Occipital lobe (tissue), 2 donors: Measurements from ENCODE around the gene CELF4. TPM values are rescaled to one million over a fixed set of nuclear protein-coding genes. Genes with fewer than 3 reads are reported as not detected.

ENCODE experiments used
- DNase-seq: peaks from one replicate; lab custom pipeline; 2025; lab: John Stamatoyannopoulos, UW
- total RNA-seq: library from RNA; depleted of rRNA; stranded (reverse); fragments of >200 nt; gene quantifications from one replicate; pipeline ENCODE4 v1.2.3, GENCODE V29; 2014

Gene CELF4
- total RNA-seq, 1 donor from 2014 or later: 60.7 TPM

DNA sequence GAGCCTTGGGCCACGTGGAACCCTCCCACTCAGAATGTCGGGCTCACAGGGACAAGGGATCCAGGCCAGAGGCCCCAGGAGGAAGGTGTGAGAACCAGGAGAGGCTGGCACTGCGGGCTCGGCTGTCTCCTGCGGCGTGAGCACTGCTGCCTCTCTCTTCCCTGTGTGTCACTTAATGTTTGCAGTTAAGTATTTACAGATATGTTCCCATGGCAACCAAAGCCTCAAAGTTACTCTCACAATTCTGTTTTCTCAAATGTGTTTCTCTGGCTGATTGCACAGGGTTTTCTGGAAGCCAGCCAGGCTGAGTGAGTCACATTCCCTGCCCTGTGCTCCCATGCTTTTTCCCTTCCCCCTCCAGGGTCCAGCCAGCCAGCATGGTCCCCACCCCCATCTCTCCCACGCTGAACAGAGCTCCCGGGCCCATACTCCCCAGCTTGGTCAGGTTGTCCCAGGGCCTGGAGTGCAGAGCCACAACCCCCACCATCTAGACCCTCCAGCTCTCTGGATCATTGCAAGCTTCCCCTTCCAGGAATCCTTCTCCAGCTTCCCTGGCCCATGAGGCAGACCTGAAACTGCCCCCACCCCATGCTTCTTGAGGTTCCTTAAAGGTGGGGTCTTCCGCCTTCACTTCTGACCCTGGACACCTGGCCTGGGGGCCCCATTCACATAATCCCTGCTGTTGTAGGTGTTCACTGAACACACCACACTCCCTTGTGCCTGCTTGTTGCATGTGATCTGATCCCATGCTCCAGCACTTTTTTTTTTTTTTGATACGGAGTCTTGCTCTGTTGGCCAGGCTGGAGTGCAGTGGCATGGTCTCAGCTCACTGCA lies 265.9 kb downstream of the CELF4 start:
- peak; percentile 78 for DNase-seq

DNA sequence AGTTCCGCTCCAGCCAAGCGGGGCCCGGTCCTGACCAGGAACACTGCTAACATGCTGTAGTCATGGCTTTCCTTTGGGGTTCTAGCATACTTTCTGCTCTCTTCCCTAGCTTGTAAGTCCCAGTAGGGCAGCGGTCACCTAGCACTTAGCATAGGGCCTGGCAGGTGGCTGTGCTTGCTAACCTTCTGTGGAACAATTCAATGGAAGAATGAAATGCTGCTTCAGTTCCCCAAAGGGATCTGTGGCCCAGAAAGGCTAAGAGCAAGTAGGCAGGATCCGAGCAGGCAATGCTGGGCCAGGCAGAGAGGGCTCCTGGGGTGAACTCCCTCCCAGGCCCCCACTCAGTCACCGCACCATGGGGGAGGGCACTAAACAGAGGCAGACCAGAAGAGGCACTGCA lies 266.8 kb downstream of the CELF4 start:
- DNase-seq: no peak

DNA sequence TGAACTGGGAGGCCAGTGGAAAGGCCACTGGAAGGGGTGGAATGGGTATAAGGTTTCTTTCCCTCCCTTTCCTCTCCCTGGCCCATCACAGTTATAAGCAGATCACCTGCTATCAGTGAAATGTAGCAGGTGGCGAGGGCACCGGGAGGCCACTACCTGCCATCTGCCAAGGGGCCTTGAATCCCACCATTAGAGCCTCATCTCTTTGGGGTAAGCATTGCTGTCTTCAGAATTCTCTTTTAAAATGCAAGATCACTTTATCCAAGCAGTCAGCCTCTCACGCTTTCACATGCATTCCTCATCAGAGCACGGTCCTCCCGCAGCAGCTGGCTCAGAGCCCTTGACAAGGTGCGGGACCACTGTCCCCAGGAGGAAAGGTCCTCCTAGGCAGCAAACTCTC lies 268.5 kb downstream of the CELF4 start:
- no peak for DNase-seq

DNA sequence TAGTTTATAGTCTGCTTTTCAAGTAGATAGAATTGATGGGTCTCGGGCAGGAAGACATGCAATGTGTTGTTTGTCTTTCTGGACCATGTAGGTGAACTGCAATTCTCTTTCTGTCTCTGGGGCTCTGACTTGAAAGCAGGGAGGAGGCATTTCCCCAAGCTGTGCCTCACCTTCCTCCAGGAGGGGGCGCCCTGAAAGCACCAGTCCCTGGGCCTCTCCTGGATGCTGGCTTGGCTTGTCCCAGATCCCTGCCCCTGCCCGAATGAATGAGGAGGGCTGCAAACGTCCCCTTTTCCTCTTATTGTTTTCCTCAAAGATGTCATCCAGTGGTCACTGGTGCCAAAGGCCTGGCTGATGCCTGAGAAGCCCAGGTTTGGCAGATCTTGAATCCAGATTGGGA lies 270.6 kb downstream of the CELF4 start:
- DNase-seq: no peak

DNA sequence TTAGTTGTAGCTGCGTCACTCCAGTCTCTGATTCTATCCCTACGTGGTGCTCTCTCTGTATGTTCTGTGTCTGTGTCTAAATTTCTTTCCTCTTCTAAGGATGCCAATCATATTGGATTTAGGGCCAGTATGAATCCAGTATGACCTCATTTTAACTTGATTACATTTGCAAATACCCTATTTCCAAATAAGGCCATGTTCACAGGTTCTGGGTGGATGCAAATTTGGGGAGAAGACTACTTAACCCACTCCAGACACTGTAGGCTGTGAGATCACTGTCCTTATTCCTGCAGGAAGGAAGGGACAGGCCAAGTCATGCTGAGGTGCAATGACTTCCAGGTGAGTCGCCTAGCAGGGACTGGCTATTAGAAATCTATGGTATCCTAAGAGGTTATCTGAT lies 272.2 kb downstream of the CELF4 start:
- no peak for DNase-seq

DNA sequence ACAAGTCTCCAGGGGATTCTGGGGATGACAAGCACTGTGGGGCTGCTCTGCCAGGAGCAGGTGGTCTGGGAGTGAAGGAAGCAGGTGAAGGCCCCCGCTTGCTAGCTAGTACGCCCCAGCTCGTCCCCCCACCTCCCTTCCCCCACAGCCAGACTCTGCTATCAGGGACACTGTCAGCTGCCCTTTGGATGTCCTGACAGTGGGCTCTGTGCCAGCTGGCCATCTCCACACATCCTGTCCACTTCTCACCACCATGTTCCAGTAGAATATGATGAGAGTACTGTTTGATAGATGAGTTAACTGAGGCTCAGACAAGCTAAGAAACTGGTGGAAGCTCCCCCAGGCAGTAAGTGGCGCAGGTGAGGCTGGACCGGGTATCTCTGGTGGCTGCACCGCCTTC lies 276.2 kb downstream of the CELF4 start:
- DNase-seq: no peak

DNA sequence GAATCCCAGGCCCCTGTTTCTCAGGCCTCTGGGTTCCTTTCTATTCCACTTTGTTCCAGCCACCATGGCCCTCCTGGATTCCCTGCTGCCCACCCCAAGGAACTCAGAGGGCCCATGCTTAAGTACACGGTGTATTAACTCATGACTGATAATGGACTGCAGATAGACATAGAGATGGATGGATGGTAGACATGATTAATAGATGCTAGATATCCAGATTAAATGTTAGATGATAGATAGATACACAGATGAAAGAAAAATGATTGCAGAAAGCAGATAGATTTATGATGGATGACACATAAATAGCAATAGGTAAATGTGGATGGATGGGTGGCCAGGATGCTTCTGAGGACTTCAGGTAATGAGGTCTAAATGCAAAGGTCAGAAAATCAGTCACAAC lies 278.0 kb downstream of the CELF4 start:
- no peak for DNase-seq

DNA sequence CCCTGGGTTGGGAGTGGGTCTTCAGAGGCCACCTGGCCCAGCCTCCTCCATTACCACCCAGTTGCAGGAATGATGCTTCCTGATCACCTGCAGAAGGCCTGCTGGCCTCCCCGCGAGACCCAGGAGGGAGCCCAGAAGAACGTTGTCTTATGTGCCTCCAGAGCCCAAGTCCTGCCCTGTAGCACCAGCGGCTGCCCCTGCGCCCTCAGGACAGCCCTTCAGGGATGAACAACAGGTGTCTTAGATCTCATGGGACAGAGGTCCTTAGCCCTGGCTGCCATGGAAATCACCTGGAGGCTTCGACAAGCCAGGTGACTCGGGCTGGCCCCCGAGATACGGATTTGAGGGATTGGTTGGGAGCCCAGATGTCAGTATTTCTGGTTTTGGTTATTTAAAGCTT lies 278.8 kb downstream of the CELF4 start:
- DNase-seq: no peak

DNA sequence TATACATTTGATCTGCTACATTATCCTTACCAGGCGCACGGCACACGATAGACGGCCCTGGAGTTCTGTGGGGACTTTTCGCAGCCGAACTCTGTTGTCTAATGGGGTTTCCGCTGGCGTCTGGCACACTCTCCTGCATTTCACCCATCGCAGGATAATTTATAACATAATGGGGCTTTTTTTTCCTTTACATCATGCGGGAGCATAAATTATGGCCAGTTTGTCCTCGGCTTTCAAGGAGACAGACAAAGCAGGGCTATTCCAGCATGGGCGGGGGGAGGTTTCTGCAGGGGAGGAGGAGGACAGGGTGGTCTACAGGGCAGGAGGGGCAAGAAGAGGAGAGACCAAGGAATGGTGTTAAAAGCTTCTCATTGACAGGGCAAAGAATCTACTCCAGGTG lies 279.8 kb downstream of the CELF4 start:
- DNase-seq: no peak

DNA sequence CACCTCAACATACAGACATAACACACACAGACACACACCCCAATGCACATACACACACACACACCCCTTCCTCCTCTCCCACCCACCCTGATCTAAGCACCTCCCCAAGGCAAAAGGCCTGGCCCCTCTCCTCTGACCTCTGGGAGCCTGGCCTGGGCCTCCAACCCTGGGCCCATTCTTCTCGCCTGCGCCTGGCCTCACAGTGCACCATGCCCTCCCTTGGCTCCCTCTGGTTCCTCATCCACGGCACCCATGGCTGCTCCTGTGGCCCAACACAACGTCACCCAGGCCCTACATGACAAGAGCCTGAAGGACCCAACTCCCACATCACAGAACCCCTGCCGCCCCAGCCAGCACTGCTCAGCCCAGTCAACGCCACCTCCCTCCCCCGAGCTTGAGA lies 281.3 kb downstream of the CELF4 start:
- DNase-seq: no peak

DNA sequence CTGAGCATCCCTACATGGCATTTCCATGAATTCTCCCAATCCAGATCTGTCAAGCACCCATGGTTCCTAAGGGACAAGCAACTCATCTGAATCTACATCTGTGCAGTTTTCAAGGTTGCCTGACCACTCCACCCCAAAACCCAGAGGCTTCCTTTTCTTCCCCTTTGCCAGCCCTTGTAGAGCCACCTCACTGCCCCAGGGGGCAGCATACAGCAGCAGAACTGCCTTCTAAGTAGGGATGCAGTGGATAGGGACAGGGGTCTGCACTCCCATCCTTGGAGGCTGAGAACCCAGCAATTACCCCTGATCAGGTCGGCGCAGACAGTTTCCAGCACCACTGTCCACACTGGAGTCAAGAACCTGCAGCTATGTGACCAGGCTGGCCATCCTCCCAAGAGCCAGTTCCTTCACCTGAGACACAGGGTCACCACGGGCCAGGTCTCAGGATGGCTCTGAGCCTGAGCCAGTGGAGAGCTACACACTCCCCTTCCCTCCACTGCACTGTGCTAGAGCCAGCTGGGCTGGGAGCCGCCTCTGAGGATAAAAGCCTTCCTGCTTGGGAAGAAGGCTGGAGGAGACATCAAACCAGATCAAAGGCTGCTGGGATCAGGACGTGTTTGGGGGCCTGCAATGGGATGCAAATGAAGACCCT lies 283.1 kb downstream of the CELF4 start:
- DNase-seq: no peak

DNA sequence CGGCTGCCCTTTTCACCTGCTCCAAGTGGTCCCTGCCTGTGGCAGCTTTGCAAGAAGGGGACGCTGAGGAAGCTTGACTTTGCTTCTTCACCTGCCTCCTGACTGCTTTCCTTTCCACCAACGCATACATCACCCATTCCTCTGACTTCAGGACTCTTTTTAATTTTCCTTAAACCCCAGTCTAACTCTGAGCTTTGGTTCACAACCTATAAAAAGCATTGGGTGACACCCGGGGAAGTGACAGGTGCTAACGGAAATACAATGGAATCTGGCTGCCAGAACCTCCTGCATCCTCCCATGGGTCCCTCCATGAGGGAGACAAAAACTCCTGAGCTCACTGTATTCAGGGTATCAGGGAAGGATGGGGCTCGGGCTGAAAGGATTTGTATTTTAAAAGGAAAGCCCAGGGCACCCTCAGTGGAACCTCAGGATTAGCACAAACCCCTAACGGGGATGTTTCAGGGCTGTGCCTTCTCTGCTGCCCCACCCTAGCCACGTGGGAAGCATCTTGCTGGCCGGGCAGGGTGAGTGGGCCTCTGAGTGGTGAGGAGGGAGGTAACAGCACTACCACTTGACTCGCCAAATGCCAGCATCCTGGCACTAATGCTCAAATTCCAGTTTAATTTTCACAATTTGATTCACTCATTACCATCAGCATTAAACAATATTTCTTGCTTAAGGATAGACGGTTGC lies 284.8 kb downstream of the CELF4 start:
- no peak for DNase-seq

DNA sequence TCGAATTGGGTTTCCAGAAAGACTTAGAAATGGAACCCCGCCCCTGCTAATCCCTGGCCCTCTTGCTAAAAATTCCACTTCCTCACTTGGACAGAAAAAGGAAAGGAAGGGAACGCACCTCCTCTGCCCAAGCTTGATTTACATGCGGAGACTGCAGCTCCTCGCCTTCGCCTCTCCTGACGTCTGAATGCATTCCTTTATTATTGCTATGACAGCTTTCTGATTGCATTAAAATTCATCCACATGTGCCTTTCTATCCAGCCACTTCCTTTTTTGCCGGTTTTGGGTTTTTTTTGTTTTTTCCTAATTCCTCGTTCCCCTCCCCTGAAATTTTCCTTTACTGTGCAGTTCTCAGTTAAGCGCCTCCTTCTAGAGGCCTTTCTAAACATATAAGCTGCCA lies 287.8 kb downstream of the CELF4 start:
- no peak for DNase-seq

DNA sequence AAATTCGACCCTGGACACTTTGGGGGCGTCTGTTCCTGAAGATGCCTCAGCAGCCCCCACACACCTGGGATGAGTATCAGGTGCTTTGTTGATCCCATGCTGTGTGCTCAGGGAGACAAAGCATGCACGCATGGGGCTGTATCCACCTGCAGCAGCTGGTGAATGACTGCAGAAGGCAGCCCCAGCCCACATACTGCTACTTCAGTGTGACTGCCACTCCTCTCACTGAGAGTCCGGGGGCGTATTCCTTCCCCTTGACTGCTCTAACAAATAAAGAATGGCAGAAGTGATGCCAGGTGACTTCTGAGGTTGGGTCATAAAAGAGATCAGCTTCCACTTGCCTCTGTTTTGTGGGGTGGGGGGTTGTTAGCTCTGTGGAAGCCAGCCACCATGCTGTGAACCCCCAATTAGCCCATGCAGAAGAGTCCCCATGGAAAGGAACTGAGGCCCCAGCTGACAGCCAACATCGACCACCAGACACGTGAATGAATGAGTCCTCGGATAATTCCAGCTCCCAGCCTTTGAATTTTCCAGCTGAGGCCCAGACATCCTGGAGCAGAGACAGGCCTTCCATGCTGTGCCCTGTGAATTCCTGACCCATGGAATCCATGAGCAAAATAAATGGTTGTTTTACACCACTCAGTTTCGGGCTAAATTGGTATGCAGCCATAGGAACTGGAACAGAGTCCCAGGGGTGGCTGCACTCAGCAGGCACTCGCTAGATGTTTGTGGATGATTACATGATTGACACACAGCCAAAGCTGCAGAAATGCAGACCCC lies 289.3 kb downstream of the CELF4 start:
- DNase-seq: peak; percentile 14

DNA sequence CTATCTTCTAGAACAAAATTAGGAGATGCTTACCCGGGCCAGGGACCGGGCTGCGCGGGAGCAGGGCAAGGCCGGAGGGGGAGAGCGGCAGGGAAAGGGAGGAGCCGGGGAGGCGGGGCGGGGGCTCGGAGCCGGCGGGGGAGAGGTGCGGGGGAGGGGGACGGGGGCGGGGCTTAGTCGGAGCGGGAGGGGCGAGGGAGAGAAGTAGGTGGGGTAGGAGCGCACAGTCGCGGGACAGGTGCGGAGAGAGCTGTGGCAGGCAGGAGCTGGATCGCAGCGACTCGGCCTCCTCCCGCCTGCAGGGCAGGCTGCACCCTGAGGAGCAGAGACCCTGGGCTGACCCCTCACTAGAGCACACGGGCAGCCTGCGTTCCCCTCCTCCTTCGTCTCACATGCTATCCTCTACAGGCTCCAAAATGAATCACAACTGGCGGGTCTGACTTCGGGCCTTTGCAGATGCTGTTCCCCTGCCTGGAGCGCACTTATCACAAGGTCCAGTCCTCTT lies 290.3 kb downstream of the CELF4 start:
- DNase-seq: no peak

DNA sequence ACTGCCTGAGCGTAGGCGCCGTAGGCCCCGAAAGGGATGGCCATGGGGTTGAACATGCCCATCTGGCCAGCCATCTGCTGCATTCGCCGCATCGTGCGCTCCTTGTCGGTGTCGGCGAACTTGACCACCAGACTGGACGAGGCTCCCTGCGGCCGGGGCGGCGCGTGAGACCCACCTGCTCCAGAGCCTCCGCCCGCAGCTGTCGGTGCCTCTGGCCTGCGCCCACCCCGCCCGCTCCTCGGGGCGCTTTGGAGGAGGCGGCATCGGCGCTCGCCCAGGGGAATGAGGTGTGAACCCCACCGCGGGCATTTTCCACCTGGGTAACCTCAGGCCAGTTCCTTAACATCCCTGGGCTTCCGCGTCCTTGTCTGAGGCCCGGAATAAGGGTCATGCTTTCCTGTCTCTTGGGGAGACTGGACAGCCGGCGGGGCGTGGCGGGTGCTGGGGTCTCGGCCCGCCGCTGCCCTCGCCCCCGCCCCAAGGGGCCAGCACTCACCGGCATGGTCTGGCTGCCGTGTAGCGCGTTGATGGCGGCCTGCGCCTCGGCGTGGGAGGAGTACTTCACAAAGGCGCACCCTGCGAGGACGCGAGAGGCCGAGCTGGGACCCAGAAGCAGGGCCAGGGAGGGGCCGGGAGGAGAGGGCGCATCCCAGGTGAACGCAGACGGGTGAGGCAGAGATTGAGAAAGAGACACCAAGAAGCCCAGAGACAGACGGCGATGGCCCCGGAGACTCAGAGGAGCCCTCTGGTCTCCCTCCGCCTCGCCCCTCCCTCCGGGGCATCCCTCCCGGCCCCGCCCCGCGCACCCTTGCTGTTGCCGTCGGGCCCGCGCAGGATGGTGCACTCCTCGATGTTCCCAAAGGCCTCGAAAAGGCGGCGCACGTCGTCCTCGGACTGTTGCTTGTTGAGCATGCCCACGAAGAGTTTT lies 291.0 kb downstream of the CELF4 start:
- DNase-seq: no peak

DNA sequence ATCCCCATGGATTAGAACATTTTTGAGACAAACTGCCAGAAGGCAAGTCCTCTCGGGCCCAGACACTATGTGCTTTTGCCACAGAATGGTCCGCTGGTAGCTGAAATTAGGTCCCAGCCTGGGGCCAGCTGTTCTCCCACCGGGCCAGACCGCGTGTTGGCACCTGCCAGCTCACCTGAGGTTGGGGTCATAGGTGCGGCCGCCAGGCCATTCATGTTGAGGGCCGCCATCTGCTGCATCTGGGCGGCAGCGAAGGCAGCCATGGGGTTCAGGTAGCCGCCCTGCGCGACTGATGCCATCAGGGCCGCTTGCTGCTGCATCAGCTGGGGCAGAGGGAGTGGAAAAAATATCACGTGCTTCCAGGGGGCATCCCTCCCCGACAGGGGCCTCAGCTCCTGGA lies 292.8 kb downstream of the CELF4 start:
- no peak for DNase-seq

DNA sequence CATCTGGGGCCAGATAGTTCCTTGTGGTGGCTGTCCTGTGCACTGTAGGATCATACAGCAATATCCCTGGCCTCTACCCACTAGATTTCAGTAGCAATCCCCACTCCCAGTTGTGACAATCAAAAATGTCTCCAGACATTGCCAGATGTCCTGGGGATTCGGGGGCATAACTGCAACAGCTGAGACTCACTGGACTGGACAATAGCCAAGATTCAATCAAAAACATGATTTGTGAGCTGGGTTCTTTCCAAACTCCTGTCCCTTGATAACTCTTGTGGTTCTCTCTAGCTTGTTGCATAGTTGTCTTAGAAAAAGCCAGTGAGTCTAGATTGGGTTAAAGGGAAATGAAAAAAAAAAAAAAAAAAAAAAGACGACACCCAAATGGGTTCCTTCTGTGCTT lies 293.4 kb downstream of the CELF4 start:
- no peak for DNase-seq

DNA sequence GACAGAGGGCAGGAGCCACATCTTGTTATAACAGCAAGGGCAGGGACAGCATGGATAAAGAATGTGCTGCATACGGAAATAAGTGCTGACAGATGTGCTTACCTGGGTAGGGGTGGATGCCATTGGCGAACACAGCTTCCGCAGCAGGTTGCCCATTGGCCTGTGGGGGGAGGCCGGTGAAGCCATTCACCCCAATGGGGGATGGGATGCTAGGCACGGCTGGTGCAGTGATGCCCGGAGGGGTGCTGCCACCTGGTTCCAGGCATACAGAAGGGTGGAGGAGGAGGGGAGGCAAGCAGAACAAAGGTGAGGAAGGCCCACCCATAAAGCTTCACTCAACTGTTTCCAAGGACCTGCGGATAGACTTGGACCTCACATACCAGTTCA lies 294.9 kb downstream of the CELF4 start:
- no peak for DNase-seq

DNA sequence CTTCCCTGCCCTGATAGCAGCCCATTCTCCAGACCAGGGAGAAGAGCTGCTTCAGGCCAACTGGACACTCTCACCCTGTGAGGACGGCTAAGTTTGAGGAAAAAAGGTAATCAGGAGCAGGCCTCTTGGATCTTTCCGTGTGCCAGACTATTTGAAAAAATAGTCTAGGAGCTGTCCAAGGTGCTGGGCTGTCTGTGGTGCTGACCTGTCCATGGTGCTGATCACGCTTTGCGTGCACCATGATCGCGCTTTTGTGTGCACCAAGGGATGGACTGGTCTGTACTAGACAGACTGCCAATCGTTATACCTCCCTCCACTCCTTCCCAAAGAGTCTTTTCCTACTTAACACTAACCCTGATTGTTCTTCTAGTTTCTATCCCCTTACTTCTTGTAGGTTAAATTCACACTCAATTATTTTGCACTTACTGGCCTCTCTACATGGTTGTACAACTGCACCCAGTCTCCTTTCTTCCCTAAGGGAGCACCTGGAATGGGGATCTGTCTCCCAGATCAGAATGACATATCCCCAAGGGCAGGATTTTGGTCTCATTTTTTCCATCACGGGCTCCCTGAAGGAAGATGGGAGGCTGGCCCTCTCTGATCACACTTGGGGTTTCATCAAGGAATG lies 295.4 kb downstream of the CELF4 start:
- no peak for DNase-seq
